HG03066 (cell line): ENCODE data around the gene EEPD1.
"Not testable (repeated sequence)": the region's sequence is repeated elsewhere in the genome, so short reads cannot be mapped to it uniquely, and the experiment has no call there.

Source experiments
- ATAC-seq: cut with Tn5 transposase; IDR thresholded peaks from one replicate; pipeline ENCODE4 v1.9.1; 2021; ENCODE audit warnings: low read depth; ENCODE audit not compliant: unreplicated experiment

EEPD1 gene

GRCh38 chr7:36152756-36153570, at the start of gene EEPD1:
Gene EEPD1, plus strand, starts transcription at chr7:36153254. Its CDS starts 1,071 bp downstream, at chr7:36154325.
- ATAC-seq: peak; percentile 95

- ATAC-seq: no peak
These were observed 49.1 kb upstream of the EEPD1 start for GRCh38 chr7:36103837-36104561.

DNA sequence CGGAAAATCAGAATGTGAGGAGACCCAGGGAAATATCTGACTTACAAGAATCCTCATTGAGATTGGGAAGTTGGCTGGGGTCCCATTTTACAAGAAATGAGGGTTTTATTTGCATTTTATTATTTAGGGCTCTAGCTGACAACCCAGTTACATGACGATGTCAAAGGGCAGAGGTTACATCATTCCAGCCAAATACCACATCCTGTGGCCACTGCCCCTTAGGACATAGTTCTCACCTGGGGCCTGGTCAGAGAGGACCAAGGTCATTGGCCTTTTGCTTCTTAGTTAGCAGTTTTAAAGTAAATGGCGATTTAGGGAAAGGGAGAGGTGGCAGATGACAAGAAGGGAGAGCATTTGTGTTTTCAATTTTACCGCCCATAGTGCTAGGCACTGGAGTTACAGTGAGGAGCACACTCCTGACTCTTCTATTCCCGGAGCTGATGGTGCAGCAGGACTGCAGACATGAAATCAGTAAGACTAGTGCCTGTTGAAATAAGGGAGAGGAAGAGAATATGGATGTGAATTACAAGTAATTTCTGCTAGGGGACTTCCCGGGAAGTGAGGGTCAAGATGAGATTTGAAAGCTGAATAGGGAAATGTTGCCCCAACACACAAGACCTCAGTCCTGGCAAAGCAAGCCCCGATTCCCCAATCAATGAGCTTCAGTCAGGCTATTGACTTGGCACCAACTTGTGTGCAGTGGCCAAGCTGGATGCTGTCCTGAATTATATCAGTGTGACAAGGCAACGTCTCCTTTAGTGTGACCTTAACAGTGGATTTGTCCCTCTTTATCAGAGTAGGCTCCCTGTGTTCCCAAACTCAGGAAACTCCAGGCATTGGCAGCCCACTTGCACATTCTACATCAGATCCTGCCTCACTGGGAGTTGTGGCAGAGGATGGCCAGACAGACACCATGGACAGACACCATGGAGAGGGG, 45.8 kb upstream of the EEPD1 start:
- not testable (repeated sequence) for ATAC-seq

DNA sequence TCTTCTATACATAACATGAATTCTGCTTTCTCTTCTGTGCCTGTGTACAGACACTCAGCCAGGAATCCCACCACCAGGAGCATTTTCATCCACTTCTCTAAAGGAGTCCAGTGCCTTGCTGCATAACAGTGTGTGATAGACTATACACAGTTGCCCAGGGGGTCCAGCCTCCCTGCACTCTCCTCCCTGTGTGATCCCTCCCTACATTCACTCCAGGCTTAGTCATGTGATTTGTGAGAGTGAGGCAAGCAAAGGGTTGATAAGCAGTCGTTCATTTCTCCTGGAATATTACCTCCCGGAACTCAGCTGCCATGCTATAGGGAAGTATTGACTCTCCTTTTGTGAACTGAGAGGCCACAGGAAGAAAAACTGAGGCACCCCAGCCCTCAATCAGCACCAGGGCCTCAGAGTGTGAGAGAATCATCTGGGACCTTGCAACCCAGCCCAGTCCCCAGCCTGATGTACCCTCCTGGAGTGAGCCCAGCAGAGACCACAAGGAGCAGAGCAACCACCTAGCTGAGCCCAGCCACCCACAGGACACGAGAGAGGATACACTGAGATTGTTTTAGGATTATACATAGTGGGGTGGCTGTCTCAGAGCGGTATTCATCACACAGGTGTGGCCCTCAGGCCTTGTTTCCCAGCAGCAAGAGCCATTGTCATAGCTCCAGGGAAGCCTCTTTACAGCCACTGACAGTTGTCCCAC, 45.0 kb upstream of the EEPD1 start:
- no peak for ATAC-seq

- no peak for ATAC-seq
These were observed 43.9 kb upstream of the EEPD1 start for GRCh38 chr7:36109013-36109627.

DNA sequence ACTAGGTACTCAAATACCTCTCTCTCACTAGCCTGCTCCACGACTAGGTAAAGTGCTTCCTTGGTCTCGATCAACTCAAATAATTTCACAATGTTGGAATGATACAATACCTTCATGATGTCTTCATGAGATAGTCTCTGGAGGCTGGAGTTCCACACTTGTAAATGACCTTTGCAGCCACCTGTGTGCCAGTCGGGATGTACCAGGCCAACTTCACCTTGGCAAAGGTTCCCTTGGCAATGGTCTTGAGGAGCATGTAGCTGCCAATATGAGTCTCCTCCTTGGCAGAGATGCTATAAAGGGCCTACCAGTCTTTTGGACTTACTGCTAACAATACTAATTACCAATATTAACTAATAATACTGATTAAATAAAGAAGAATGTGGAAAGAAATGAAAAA, 42.5 kb upstream of the EEPD1 start:
- no peak for ATAC-seq

- no peak for ATAC-seq
These were observed 40.1 kb upstream of the EEPD1 start for GRCh38 chr7:36112969-36113368.

DNA sequence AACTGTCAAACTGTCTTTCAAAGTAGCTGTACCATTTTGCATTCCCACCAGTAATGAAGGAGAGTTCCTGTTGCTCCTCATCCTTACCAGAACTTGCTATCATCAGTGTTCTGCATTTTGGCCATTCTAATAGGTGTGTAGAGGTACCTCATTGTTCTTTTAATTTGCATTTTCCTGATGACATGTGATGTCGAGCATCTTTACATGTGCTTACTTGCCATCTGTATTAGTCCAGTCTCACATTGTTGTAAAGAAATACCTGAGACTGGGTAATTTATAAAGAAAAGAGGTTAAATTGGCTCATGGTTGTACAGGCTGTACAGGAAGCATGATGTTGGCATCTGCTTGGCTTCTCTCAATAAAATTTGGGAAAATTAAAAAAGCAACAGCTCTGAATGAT, 38.7 kb upstream of the EEPD1 start:
- ATAC-seq: no peak

- peak; percentile 100 for ATAC-seq
These were observed 37.4 kb upstream of the EEPD1 start for GRCh38 chr7:36115448-36116321.

DNA sequence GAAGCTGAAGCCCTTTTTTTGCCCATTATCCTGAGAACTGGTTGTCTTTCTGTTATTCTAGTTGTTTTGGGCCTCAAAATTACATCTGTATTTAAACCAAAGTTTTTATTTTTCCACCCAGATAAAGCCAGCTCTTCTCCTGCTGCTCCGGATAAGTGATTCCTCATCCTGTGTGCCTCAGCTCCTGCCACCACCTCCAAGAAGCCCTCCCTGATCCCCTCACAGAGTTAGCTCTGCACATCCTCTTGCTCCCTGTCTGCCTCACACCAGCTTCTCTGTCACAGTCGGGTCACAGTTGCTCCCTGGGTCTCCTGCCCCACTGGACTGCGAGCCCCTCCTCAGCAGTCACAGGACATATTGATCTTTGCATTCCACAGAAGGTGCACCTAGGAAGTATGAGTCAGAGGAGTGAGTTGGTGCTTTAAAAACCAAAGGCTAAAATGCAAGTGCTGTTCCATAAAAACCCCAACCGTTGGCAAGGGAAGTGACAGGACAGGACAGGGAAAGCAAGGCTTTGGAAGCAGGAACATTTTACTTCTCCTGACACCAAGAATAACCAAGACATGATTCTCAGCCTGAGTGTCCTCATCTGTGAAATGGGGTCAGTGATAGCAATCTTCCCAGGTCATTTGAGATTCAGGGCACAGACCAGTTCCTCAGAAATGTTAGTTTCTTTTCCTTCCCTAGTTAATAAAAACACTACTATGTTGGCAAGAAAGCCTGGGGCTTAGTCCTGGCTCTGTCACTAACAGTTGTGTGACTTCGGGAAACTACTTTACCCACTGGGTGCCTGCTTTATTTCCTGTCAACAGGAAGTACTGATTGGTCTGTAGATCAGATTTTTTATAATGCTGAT, 36.5 kb upstream of the EEPD1 start:
- ATAC-seq: no peak

GRCh38 chr7:36117203-36117840, 35.7 kb upstream of the EEPD1 start:
- ATAC-seq: no peak

DNA sequence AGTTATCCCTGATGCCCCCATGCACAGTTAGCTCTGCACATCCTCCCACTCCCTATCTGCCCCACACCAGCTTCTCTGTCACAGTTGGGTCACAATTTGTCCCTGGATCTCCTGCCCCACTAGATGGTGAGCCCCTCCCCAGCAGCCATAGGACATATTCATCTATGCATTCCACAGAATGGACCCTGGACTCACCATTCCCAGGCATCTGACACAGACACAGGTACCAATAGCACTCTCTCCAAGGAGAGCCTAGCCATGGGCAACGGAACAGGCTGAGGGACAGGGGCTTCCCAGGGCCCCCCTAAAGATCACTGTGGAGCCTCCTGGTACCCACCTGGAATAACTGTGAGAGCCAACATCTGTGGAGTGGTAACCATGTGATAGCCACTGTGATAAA, 34.7 kb upstream of the EEPD1 start:
- no peak for ATAC-seq

DNA sequence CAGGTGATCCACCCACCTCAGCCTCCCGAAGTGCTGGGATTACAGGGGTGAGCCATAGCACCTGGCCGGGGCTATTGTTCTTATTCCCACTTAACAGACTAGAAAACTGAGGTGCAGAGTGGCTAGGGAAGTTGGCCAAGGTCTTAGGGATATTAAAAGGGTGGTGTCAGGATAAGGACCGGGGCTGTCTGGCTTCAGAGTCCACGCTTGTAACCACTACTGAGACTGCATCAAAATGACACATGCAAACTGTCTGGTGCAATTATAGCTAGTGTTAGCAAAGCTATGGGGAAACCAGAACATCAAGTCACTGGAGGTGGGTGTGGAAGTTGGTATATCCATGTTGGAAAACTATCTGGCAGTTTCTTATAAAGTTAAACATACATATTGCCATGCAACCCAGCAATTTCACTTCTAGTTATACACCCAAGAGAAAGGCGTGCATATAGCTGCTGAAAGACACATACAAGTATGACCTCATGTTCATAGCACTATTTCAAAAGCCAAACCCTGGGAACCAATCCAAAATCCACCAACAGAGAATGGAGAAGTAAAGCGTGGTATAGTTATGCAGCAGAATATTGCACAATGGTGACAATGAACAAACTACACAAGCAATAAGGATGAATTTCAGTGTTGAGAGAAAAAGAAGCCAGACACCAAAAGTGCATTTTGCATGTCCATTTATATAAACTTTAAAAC, 33.9 kb upstream of the EEPD1 start:
- no peak for ATAC-seq

DNA sequence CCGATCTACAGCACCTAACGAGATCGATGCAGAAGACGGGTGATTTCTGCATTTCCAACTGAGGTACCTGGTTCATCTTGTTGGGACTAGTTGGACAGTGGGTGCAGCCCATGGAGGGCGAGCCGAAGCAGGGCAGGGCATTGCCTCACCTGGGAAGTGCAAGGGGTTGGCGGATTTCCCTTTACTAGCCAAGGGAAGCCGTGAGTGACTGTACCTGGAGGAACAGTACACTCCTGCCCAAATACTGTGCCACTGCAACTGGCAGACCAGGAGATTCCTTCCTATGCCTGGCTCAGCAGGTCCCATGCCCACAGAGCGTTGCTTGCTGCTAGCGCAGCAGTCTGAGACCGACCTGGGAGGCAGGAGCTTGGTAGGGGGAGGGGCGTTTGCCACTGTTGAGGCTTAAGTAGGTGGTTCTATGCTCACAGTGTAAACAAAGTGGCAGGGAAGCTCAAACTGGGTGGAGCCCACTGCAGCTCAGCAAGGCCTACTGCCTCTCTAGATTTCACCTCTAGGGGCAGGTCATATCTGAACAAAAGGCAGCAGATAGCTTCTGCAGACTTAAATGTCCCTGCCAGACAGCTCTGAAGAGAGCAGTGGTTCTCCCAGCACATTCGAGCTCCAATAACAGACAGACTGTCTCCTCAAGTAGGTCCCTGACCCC, 32.9 kb upstream of the EEPD1 start:
- ATAC-seq: not testable (repeated sequence)

- ATAC-seq: not testable (repeated sequence)
These were observed 27.4 kb upstream of the EEPD1 start for GRCh38 chr7:36125630-36126029.

- ATAC-seq: peak; percentile 76
These were observed 25.8 kb upstream of the EEPD1 start for GRCh38 chr7:36127075-36127740.
